ENCODE data around the gene HOXB3.

DNA sequence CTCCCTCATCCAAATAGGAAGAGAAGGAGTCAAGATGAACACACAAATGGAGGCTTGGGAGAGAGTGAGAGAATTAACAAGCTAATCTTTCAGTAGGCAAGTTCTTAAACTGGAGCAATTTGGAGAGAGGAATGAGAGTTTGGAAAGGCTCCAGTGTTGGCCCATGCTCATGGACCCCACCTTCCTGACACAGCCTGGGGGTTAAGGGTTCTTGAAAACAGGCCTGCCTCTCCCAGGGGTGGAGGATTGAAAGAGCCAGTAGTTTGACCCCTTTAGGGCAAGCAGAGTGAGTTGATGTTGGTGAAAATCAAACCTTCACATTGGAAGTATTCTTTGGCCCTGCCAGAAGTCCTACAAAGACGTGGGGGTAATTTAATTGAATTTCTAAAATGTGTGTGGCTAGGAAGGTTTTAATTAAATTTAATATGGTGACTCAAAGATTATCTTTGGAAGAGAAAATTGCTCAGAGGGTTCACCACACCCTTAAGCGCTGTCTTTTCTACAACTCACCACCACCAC lies 5.8 kb downstream of the HOXB3 start:
- TF ChIP-seq POLR2A (IDR thresholded peaks at IDR 0.05): no peak
- TF ChIP-seq, protein P1, sequence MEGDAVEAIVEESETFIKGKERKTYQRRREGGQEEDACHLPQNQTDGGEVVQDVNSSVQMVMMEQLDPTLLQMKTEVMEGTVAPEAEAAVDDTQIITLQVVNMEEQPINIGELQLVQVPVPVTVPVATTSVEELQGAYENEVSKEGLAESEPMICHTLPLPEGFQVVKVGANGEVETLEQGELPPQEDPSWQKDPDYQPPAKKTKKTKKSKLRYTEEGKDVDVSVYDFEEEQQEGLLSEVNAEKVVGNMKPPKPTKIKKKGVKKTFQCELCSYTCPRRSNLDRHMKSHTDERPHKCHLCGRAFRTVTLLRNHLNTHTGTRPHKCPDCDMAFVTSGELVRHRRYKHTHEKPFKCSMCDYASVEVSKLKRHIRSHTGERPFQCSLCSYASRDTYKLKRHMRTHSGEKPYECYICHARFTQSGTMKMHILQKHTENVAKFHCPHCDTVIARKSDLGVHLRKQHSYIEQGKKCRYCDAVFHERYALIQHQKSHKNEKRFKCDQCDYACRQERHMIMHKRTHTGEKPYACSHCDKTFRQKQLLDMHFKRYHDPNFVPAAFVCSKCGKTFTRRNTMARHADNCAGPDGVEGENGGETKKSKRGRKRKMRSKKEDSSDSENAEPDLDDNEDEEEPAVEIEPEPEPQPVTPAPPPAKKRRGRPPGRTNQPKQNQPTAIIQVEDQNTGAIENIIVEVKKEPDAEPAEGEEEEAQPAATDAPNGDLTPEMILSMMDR (IDR thresholded peaks at IDR 0.05): no peak
